HG02763 (cell line): ENCODE results near the gene CAPS.

ENCODE experiments used
- ATAC-seq: cut with Tn5 transposase; IDR thresholded peaks from one replicate; pipeline ENCODE4 v1.9.1; 2021; ENCODE audit warnings: mild to moderate bottlenecking, moderate library complexity; ENCODE audit not compliant: unreplicated experiment

The CAPS gene

DNA sequence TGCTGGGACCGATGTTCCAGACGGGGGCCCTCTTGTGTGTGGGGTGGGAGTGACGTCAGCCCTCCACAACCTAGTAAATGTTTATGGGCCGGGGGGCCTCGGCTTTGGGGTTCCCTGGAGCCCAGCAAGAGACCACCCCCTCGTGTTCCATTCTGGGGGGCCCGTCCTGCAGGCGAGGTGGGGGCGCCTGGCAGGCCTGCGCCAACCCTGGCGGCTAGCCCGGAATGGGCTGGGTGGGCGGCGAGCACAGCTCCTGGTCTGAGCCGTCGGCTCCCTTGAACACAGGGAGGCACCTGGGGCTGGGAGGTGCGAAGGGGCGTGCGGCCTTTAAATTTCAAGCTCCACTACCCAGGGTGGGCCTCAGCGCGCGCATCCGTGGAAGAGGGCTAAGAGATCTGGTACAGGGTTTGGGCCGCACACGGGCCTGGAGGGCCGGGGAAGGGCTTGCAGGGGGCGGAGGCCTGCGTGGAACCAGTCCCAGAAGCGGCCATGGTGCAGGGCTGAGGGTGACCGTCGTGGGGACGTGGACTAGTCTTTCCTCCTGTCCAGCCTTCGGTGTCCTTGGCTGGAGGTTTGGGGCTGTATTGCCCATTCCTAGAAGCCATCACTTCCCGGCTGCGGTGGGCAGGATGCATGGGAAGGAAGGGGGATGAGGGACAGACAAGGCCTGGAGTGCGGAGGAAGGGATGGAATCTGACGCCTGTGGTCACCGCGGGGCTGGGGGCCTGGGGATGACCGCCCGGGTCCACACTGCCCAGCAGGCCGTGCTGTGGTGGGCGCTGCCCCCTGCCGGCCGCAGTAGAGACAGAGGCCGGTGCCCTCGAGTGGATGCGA is 21.9 kb upstream of the CAPS start:
- no peak for ATAC-seq

DNA sequence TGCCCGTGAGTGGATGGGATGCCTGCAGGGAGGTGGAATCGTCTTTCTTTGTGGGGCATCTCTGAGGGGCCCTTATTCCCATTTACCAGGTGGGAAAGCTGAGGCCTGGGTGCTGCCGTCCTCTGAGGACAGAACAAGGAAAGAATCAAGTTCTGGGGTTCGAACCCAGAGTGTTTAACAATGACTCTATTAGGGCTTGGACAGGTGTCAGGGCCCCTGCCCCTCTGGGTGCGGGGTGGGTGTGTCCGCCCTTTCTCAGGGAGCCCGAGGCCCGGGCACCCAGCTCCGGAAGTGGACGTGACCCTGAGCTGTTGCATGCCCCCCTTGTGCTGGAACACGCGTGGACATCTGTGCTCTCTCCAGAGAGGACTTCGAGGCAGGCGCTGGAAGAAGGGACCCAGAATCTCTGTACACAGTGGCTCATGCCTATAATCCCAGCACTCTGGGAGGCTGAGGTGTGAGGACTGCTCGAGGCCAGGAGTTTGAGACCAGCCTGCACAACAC is 21.2 kb upstream of the CAPS start:
- no peak for ATAC-seq

DNA sequence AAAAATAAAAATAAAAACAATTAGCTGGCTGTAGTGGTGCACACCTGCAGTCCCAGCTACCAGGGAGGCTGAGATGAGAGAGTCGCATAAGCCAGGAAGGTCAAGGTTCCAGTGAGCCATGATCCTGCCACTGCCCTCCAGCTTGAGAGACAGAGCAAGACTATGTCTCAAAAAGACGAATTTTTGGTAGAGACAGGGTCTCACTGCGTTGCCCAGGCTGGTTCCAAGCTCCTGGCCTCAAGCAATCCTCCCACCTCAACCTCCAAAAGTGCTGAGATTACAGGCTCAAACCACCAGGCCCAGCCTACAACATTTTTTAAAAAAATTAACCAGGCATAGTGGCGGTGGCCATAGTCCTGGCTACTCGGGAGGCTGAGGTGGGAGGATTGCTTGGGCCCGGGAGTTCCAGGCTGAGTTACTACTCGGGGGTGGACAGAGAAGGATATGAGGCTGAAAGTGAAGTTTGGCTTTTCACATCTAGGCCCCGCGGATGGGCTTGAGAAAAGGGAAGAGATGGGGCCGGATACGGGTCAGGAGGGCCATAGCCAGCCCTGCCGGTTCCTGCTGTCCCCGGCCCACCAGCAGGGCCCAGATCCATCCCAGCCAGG is 20.7 kb upstream of the CAPS start:
- ATAC-seq, result no peak

DNA sequence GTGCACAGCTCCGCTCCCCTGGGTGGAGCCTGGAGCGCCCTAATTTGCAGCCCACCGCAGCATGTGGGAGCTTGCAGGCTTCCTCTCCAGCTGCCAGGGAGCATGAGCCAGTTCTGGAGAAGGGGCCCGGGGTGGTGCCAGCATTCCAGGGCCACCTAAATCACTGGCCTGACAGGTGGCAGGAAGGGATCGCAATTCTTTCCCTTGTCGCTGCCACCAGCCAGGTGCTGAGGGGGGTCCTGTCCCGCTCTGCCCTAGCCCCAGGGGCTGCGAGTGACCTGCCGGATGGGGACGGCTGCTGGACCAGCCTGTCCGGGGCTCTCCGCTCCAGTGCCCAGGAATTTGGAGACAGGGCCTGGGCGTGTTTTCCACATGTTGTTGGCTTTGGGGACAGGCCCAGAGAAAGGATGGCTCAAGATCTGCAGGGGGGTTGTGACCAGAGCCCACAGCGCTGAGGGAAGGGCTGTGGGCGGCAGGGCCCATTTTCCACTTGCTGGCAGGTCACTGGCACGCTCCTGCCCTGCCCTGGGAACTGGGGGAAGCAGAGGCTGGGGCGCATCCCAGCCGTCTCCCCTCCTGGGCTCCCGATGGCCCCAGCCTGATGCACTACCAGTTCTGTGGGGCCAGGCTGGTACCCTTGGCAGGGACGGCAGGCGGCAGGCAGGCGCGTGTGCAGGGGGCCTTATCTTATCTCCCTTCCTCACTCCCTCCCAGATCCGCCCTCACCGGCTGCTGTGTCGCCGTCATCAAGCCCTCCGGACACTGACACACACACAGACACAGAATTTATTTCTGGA is 19.9 kb upstream of the CAPS start:
- no peak for ATAC-seq

DNA sequence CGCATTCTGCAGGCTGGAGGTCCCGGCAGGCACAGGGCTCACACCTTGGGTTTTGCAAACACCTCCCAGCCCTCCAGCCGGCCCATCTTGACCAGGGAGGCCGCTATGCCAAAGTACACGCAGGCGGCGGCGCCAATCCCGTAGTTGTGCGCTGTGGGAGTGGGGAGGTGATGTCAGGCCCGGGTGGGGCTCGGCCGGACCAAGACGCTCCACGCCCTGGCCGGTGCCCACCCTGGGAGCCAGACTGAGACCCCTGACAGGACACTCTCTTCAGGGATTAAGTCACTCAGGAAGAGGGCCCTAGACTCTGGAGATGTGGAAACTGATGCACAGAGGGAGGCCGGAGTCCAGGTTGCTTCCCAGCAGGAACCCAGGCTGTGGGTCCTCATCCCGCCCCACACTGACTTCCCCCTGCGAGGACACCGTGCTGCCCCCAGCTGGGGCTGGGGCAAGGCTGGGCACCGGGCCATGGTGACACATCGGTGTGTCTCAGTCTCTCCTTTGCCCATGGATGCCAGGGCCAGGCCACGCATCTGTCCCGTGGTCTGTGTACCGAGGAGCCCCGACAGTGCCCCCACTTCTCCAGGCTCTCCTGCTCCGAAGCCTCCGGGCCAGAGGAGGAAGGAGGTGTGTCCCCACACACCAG is 19.2 kb upstream of the CAPS start:
- no peak for ATAC-seq

DNA sequence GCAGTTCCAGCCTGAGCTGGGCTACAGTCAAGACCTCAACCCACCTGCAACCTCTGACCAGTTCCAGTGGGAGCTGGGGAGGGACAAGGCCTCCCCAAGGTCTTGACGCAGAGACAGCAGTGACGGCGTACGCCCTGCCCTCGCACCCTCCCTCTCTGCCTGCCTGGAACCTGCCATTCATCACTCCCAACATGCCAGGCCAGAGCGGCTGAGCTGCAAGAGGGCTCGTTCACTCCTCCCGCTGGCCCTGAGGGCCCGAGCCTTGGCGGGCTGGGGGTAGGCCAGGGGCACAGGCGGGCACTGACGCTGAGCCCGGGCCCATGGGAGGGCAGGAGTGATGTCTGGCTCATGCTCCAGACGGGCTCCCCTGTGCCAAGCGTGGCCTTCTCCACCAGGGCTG is 18.6 kb upstream of the CAPS start:
- no peak for ATAC-seq

DNA sequence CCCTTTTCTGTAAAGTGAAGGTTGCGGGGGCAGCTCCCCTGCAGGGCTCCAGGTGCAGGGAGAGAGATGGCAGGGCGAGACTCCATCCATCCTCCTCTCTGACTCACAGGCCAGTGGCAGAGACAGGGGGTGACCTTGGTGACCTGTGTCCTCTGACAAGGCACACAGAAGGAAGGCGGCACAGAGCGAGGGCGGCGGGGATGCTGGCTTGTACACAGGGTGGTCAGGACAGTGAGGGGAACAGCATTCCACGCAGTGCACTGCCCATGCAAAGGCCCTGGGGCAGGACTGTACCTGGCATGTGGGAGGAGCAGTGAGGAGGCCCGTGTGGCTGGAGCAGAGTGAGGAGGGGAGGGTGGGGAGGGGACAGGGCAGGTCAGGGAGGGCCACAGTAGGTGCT is 18.2 kb upstream of the CAPS start:
- ATAC-seq, result no peak

DNA sequence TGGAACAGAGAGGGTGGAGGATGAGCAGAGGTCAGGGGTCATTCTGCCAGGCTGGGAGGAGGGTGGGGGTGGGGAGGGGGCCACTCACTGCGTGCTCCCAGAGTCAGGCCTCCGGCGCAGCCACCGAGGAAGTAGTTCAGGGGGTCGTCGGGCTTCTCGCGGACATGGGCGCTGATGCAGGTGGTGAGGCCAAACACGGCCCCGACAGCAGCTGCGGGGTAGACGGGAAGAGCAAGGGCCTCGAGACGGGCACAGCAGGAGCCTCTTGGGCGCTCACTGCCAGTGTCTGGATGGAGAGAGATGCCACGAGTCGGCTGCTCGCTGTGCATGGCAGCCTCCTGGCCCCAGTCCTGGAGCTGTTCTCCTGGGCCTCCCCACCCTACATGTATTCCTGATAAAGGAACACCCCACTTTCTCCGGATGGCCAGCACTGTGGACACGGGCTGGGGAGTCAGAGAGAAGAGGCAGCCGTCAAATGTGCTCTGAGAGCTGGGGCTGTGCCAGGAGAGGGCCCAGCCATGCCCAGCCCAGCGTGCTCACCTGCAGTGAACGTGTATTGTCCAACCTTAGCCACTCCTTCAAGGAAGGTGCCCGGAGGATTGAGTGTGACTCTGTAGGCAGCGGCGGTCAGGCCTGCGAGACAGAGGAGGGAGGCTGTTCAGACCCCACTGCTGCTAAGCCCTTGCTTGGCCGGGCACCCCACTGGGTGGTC is 17.5 kb upstream of the CAPS start:
- ATAC-seq, result no peak

DNA sequence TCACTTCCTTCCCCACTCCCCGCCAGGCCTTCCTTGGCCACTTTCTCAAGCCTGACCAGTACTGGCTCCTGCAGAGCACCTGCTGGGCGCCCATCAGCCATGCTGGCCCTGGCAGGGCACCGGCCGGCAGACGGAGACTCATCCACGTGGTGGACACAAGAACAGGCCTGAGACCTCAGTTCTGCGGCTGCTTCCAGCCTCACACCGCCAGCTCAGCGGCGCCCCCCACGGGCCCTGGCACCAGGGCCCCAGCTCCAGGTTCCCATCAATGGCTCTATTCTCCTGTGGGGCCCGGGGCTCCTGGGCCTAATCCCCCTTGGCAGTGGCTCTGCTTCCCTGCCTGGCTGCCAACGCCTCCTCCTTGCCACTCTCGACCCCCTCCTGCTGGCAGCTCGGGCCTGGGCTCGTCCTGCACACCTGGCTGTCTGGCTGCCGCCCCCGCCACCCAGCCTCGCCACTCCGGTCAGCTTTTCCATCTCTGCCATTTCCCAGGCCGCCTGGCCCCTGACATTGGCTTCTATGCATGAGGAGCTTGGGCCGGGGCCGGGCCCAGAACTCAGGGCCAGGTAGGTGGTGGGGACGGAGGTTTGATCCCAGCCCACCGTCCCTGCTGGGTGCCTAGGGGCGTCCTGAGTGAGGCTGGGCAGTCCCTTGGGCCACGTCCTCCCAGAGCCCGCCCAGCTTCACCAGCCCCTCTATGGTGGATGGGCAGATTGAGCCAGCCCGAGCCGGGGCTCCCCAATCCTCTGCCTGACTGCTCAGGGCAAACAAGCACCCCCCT is 16.7 kb upstream of the CAPS start:
- ATAC-seq, result no peak

DNA sequence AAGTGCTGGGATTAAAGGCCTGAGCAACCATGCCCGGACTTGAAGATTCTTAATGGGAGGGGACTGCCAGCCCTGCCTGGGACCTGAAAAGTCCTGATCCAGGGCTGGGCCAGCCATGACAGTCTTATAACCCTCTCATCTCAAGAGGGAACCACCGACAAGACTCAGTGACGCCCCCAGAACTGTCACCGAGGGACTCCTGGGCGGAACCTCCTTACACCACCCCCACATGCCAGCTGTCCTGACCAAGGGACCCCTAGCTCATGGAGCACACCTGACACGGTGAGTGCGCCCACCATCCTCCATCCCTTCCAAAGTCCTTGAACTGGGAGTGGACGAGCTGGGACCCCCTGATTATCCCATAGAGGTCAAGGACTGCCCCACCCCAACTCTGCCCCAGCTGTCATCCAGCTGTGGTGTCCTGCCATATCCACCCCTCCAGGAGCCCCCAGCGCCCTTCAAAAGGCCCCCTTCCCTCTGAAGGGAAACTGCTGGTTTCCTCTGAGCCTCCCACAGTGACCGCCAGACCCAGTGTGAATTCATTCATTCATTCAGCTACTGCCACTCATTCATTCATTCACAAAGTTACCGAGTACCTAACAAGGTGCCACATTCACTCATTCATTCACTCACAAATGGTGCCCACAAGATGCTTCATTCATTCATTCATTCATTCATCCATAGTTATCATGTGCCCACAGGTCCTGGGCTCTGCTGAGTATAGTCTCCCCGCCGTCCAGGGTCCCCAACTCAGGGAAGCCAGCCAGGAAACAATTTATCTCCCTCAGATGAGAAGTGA is 14.1 kb upstream of the CAPS start:
- ATAC-seq, result no peak

DNA sequence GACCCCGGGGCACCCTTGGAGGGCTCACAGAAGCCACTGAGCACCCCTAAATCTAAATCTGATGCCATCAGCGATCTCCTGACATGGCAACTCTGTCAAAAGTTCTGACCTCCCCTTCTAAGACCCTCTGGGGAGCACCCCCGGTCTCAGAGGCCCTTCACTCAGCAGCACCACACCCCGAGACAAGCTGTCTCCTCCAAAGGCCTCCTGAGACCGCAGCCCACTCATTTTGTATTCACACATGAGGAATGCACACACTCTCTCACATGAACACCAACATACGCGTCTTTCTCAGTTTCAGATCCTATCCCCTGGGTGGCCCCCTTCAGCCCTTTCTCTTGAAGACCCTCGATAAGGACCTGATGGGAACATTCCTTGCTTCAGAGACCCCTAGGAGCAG is 13.1 kb upstream of the CAPS start:
- no peak for ATAC-seq

DNA sequence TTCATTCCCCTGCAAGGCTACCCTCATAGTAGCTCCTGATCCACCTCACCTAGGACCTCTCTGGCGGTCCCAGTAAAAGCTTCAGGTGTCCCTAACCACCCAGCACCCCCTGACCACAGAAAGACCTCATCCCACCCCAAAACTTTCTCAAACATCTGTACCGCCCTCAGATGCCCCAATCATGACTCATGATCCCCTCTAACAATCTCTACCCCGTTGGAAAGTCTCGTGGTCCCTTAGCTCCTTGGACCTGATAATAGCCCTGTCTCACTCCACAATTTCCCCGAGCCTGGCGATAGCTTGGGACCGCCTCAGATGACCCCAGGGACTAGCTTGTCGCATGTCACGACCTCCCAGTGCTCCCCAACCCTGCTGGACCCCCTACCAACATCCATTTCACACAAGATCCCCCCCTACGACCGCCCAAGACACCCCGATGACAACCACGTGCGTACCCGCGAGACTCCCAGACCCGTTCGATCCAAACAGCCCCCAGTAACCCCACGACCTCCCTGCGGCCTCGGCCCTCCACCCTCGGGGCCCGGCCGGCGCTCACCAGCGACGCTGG is 10.9 kb upstream of the CAPS start:
- no peak for ATAC-seq

DNA sequence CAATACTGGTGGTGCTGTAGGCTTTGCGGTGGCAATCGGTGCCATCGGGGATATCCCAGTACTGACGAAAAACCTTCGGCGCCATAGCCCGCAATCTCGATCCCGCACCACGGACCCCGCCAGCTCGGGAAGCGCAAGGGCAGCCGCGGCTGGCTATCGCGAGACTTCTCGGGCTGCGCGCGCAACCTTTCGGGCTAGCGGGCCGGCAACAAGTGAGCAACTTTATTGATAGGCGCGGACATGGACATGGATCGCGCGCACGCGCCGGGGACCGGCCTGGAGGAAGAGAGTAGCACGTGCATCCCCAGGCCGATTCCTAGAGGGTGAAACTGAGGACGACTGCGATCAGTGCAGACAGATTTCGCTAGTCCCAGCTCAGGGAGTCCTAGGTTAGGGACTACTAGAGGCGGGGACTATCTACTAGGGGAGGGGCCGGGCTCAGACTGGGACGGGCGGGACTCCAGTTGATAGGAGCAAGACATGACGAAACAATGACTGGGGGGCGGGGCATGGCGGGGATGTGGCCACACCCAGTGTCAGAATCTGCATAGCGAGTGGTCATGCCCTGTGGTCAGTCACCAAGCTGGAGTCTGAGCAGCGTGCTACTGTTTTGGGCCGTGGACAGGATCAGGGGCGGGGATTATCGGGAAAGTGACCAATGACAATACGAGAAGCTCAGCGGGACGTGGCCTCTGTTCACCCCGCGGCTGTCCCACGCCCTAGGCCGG is 10.3 kb upstream of the CAPS start, which contains the start of gene NDUFA11:
NDUFA11 (minus strand) TSS at position 167 of the 728 bp plus-strand sequence; CDS start at position 85, 82 bp downstream.
- peak; percentile 33 for ATAC-seq

DNA sequence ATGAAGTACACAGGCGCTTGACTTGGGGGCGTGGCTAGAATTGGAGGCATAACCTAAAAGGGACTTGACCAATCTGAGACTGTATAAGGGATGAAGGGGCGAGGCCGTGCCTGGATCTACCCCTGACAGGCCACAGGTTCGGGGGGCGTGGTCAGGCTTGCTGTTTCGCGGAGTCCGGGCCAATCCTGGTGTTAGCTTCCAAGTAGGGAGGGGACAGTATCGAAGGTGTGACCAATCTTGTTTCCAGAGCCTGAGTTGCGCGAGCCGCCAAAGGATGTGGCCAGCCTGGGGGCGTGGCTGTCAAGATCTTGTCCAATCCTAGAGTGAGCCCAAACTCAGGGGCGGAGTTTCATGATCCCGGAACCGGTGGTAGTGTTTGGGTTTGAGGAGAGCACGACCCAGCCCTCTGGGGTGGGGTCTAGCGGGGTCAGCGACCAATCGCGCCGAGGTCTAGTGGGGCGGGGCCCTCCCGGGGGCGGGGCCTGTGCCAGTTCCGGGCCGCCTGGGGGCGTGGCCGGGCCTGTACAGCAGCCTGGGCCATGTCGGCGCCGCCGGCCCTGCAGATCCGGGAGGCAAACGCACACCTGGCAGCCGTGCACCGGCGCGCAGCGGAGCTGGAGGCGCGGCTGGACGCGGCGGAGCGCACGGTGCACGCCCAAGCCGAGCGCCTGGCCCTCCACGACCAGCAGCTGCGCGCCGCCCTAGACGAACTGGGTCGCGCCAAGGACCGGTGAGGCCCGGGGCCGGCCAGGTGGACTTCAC is 9.5 kb upstream of the CAPS start, which contains the start of gene VMAC:
VMAC (plus strand) TSS at position 521 of the 762 bp plus-strand sequence; CDS start at position 540, 19 bp downstream.
- ATAC-seq, result peak; percentile 75

DNA sequence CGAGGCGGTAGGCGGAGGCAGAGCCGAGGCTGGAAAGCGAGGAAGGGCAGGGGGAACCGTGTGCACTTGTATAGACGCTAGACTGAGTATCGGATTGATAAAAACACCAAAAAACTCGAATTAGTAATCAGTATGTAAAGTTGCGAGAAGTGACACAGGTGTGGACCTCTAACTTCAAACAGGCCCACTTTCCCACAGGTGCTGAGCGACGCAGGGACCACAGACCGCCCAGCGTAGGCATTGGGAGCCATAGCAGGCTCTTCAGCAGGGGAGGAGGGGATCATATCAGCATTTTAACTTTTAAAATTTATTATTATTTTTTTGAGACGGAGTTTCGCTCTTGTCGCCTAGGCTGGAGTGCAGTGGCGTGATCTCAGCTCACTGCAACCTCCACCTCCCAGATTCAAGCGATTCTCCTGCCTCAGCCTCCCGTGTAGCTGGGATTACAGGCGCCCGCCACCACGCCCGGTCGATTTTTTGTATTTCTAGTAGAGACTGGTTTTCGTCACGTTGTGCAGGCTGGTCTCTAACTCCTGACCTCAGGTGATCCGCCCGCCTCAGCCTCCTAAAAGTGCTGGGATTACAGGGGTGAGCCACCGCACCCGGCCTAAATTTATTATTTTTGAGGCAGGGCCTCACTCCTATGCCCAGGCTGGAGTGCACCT is 8.8 kb upstream of the CAPS start:
- ATAC-seq, result no peak

DNA sequence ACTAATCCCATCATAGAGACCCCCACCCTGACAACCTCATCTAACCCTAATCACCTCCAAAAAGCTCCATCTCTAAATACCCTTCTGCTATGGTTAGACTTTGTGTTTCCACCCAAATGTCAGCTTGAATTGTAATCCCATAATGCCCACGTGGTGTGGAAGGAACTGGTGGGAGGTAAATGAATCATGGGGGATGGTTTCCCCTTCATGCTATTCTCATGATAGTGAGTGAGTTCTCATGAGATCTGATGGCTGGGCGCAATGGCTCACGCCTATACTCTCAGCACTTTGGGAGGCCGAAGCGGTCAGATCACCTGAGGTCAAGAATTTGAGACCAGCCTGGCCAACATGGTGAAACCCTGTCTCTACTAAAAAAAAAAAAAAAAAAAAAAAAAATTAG is 6.8 kb upstream of the CAPS start:
- ATAC-seq, result no peak
